Measurements from ENCODE around the gene COL6A6. TPM values are rescaled to one million over a fixed set of nuclear protein-coding genes. Genes with fewer than 3 reads are reported as not detected.
A peak's percentile ranks its signal among the peaks of the same experiment; 100 is the strongest.

Gene COL6A6
- total RNA-seq, 1 experiment from 2014 or later: not detected

- POLR2A ChIA-PET (ENCODE audit: unreplicated experiment): no interaction called here
- Histone ChIP-seq H3F3A (ENCODE audit: insufficient read depth, low read depth) (no peaks in the 10 kb centered on the region), H2AFZ (no peak overlapping the region), H3K27ac (no peak overlapping the region), H3K9me2 (ENCODE audit: insufficient read depth) (no peaks in the 10 kb centered on the region), H3K27me3 (ENCODE audit: insufficient read depth, low read depth) (no peaks in the 10 kb centered on the region), H4K20me1 (ENCODE audit: insufficient read depth) (no peaks in the 10 kb centered on the region), H3K4me3 (no peak overlapping the region), H3K36me3 (ENCODE audit: low read depth) (no peaks in the 10 kb centered on the region), H3K9me3 (ENCODE audit: insufficient read depth, low read depth) (no peaks in the 10 kb centered on the region), H3K4me1 (replicated peaks; ENCODE audit: insufficient read depth) (no peaks in the 10 kb centered on the region), H3K4me2 (no peak overlapping the region), H3K79me2 (ENCODE audit: low read depth) (no peaks in the 10 kb centered on the region)
- intact Hi-C loops (cut with micrococcal nuclease; ENCODE audit: unreplicated experiment): no loop called here
- no TSS peak for BruUV-seq (replicated peaks)
- CTCF ChIA-PET: no interaction called here
- TF ChIP-seq CTCF (conservative IDR thresholded peaks at IDR 0.05): no peak
- TF ChIP-seq EZH2 (IDR thresholded peaks at IDR 0.05; ENCODE audit: low read depth): no peak
- DNase-seq: no peak
Observed at GRCh38 chr3:130470126-130470525, 46.9 kb upstream of the COL6A6 start.

GRCh38 chr3:130473416-130473815 is 43.6 kb upstream of the COL6A6 start:
- intact Hi-C loops (cut with micrococcal nuclease; ENCODE audit: unreplicated experiment): no loop called here
- Histone ChIP-seq H3K27ac (no peak overlapping the region), H3K79me2 (ENCODE audit: low read depth) (no peaks in the 10 kb centered on the region), H3K27me3 (ENCODE audit: insufficient read depth, low read depth) (no peaks in the 10 kb centered on the region), H3K9me2 (ENCODE audit: insufficient read depth) (no peaks in the 10 kb centered on the region), H3K4me3 (no peak overlapping the region), H2AFZ (no peak overlapping the region), H3K4me1 (replicated peaks; ENCODE audit: insufficient read depth) (no peaks in the 10 kb centered on the region), H3K4me2 (no peak overlapping the region), H3K9me3 (ENCODE audit: insufficient read depth, low read depth) (no peaks in the 10 kb centered on the region), H3K36me3 (ENCODE audit: low read depth) (no peaks in the 10 kb centered on the region), H4K20me1 (ENCODE audit: insufficient read depth) (no peaks in the 10 kb centered on the region), H3F3A (ENCODE audit: insufficient read depth, low read depth) (no peaks in the 10 kb centered on the region)
- no TSS peak for BruUV-seq (replicated peaks)
- CTCF ChIA-PET: no interaction called here
- DNase-seq: no peak
- TF ChIP-seq CTCF (conservative IDR thresholded peaks at IDR 0.05): no peak
- no peak for TF ChIP-seq EZH2 (IDR thresholded peaks at IDR 0.05; ENCODE audit: low read depth)
- POLR2A ChIA-PET (ENCODE audit: unreplicated experiment): no interaction called here

DNA sequence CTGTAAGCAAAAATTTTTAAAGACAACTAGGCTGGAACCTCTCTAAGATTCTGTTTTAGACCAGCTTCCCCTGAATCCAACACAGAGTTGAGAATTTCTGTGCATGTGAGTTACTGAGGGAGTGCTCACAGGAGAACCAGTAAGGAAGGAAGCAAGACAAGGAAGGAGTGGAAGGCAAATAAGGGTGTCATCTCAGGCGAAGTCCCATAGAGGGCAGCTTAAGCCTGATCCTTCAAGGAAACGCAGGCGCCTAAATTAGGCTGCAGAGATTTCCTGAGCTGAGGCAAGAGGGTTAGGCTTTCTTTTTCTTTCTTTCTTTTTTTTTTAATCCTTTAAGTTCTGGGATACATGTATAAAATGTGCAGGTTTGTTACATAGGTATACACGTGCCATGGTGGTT is 36.2 kb upstream of the COL6A6 start:
- intact Hi-C loops (cut with micrococcal nuclease; ENCODE audit: unreplicated experiment): no loop called here

More for the DNA sequence above, 36.2 kb upstream of the COL6A6 start:
- no peaks in the 10 kb centered on the region for H3F3A ChIP-seq (ENCODE audit: insufficient read depth, low read depth)
- no peaks in the 10 kb centered on the region for H3K27me3 ChIP-seq (ENCODE audit: insufficient read depth, low read depth)
- no peaks in the 10 kb centered on the region for H3K79me2 ChIP-seq (ENCODE audit: low read depth)
- DNase-seq: peak in 1 of 2 experiments; percentile 1
- no peak overlapping the region for H3K27ac ChIP-seq
- H3K9me3 ChIP-seq (ENCODE audit: insufficient read depth, low read depth): no peaks in the 10 kb centered on the region
- no peak overlapping the region for H3K4me2 ChIP-seq
- H3K9me2 ChIP-seq (ENCODE audit: insufficient read depth): no peaks in the 10 kb centered on the region
- TF ChIP-seq EZH2 (IDR thresholded peaks at IDR 0.05; ENCODE audit: low read depth): no peak
- TF ChIP-seq CTCF (conservative IDR thresholded peaks at IDR 0.05): peak; percentile 46; the same call in 1 of the 2 replicates
- no peaks in the 10 kb centered on the region for H4K20me1 ChIP-seq (ENCODE audit: insufficient read depth)
- no peak overlapping the region for H2AFZ ChIP-seq
- CTCF ChIA-PET: interaction anchor here (0.6 kb wide), 1 partner anchor 1548 kb away, joined by 3 read pairs; no protein-coding TSS in a partner anchor
- H3K4me1 ChIP-seq (replicated peaks; ENCODE audit: insufficient read depth): no peaks in the 10 kb centered on the region
- no peak overlapping the region for H3K4me3 ChIP-seq
- H3K36me3 ChIP-seq (ENCODE audit: low read depth): no peaks in the 10 kb centered on the region
- BruUV-seq (replicated peaks): no TSS peak
- POLR2A ChIA-PET (ENCODE audit: unreplicated experiment): no interaction called here

Data from PC-9 (cell line).